ENCODE data around the gene PTMS.

PTMS gene

DNA sequence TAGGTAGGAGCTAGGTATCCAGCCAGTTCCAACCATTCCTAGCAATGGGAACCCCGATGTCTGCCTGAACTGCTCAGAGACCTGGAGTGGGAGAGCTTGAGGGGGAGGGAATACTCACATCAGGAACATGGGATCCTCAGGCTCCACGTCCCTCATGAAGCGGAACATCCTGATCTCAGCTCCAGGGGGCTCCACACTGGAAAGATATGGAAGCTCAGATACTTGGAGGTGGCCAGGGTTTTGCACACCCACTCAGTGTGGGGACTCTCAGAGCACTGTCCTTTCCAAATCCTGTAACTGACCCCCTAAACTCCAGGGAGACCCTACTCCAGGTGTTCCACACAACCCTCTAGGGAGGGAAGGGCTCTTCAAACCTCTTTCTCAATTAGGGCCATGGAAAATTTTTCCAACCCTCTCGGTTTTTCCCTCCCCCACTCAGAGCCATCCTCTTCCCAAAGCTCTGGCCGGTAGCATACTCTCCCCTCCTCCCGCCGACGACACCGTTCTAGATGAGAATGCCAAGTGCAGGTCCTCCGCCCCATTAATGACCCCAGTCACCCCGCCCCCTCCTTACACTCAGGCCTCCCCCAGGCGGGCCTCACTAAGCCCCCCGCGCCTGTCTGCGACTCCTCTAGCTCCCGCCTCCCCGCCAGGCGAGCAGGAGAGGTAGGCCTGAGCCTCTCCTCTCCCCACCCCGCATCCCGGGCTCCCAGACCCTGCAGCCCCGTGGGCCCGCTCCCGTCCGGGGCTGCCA lies 13.8 kb upstream of the PTMS start:
- no peak for DNase-seq (ENCODE audit: low spot score)

- peak; percentile 100 for DNase-seq (ENCODE audit: low spot score)
Observed at GRCh38 chr12:6752921-6753771, 13.0 kb upstream of the PTMS start, which contains the start of gene MLF2. MLF2 (minus strand) TSS chr12:6753141; CDS start chr12:6752334, 807 bp downstream.

DNA sequence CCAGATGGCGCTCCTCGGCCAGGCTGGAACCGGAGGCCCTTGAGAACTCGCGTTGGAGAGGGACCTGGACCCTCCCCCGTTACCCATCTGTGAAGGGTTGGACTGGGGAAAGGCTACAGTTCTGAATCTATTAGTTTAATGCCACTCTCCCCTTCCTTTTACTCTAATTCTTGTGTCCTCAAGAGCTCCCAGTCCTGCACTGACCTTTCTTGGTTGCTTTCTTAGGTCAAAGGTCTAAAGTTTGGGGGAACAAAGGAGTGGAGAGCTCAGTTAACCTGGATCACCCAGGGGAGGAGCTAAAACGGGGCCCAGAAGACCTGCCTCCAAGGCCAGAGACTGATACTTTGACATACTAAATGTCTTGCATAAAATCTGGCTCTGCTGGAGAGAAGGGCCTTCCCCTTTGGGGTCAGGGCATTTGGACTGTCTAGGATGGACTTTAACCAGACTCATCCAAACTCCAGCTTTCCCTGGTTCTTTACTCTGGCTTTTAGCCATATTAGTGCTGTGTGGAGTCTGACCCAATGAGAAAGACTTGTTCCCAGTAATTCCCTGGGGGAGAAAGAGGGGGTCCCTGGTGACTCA lies 12.3 kb upstream of the PTMS start:
- no peak for DNase-seq (ENCODE audit: low spot score)

DNA sequence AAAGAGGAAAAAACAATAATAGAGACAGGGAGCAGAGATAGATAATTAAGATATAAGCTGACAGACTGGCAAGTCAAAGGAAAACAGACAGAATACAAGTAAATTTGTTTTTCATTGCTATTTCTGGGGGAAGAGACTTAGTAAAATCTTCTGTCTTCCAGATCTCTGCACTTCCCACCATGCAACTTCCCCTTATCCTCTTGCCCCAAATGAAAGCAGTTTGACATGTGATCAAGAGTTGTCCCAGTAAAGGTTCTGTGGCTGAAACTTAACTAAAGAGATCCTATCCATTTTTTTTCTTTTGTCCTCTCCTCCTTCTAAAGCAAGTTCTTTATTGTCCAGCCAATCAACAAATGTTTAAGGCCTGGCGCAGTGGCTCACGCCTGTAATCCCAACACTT lies 11.8 kb upstream of the PTMS start:
- DNase-seq (ENCODE audit: low spot score) = no peak

DNA sequence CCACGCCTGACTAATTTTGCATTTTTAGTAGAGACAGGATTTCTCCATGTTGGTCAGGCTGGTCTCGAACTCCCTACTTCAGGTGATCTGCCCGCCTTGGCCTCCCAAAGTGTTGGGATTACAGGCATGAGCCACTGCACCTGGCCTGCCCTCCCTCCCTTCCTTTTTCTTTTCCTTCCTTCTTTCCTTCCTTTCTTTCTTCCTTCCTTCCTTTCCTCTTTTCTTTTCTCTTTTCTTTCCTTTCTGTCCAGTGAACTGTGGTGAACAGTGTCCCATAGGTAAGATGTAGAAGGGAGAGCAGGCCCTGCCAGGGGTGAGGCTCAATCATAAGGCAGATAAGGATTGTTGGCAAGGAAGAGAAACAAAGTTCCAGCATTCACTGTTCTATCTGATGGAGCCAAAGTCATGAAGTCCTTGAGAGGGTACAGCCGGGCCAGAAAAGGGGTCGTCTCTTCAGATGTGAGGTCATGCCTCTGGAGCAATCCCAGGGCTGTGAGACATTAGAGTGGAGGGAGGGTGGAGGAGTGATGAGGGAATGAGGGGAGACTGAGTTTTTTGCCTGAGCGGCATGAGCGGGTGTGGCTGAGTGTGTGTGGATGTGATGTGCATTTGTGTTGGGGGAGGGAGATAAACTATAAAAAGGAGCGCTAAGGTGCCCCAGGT lies 9.0 kb upstream of the PTMS start:
- DNase-seq (ENCODE audit: low spot score) = no peak

DNA sequence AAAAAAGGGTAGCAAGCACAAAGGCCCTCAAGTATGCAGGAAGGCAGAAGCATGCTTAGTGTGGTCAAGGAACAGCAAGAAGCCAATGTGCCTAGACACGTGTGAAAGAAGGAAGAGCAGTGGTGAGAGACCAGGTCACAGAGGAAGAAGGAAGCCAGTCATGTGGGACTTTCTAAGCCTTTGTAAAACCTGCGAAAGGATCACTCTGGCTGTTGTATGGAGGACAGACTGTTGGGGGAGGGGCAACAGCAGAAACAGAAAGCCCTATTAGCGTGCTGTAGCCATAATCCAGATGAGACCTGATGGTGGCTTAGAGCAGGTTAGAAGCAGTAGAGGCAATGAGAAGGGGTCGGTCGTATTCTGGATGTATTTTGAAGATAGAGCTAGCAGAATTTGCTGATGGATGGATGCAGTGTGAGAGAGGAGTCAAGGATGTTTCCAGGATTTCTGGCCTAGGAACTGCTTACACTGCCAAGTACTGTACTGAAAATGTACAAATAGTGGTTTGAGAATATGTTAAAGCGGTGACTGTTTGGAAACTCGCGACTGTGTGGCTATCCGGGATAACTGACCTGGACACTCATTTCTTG lies 7.6 kb upstream of the PTMS start:
- no peak for DNase-seq (ENCODE audit: low spot score)

GRCh38 chr12:6759741-6760140 lies 6.4 kb upstream of the PTMS start:
- DNase-seq (ENCODE audit: low spot score) = no peak

- no peak for DNase-seq (ENCODE audit: low spot score)
Observed at GRCh38 chr12:6763380-6763779, 2.8 kb upstream of the PTMS start.

GRCh38 chr12:6764011-6764828 lies 1.9 kb upstream of the PTMS start:
- DNase-seq (ENCODE audit: low spot score) = peak; percentile 100

DNA sequence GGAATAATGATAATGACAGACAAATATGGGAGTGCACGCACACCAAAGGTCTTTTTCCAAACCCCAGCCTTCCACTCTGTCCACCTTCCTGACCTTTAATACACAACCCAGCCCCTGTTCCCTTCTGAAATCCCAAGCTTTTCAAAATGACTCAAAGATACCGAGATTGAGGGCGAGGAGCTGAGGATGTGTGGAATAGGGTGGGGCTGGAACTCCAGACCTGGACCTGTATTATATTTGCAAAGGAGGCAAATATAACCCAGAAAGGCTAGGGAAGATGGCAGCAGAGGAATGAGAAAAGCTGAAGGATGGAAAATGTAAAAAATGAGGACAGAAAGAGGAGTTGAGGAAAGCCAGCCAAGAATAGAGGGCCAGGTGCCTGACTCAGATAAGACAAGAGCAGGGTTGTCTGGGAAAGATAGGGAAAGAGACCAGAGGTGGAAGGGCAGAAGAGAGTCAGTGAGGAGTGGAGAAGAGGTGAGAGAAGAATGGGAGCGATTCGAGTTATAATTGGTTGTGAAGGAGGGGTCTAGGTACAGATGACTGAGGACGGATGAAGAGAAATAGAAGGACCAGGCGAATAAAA lies 1.0 kb upstream of the PTMS start:
- DNase-seq (ENCODE audit: low spot score) = no peak

DNA sequence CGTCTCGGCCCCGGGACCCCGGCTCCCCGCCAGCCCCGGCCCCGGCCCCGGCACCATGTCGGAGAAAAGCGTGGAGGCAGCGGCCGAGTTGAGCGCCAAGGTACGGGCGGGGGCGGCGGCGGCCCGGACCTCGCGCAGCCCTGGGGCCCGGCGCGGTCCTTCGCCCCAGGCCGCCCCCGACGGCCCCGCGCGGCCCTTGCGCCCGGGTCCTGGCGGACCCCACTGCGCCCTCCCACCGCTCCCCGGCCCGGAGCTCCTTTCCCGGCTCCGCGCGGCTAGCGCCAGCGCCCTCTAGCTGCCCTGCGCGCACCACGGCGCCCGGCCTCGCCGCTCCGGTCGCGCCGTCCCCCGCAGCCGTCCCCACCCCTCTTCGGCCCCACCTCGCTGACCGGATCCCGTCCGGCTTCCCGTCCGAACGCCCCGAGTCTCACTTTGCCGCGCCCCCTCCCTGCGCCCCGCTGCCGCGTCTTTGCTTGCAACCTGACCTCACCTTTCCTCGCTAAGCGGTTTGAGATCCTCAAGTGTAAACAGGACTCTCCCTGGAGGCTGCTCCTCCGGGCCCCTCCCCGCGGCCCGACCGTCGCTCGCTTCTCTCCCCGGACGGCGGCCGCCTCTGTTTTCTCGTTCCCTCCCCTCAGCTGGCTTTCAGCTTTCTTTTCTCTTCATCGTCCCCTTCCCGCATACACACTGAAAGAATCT lies 637 bp downstream of the PTMS start:
- peak; percentile 87 for DNase-seq (ENCODE audit: low spot score)

DNA sequence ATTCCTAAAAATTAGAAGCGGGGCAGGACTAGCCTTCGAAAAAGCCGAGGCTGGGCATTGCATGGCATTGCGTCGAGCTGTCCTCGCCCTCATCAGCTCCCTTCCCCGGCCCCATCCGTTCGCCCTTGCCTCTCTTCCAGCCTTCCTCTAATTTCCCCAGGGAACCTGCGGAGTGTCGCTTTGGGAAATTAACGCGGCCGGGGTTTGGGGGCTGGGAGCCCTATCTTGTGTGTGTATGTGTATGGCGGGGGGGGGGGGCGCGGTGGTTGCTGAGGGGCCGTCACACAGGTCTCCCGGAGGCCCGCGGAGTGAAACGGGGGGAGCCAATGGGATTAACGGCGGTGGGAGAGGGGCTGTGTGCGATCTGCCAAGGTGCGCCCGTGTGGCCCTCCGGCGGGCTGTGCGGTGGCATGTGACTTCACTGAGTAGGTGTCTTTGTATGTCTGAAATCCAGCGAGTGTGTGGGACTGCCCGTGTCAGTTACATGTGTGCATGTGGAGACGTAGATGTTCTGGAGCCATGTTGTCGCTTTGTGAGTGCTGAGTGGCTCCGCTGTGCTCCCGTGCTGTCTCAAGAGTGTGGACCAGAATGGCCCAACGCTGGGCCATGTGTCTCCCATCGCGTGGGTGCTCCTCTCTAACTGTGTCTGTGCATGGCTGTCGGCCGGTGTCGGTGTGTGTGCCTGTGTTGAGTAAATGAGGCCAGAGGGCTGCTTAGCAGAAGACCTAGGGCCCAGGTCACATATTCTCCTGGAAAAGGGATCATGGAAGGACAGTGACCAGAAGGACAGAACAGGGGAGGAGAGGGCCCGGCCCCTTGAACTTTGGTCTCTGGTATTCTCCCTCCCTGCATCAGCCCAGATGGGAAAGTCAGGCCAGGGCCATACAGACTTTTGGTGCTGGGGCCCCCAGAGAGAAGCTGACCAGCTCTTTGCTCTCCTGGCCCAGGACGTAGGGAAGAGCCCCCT lies 1.5 kb downstream of the PTMS start:
- DNase-seq (ENCODE audit: low spot score) = no peak

DNA sequence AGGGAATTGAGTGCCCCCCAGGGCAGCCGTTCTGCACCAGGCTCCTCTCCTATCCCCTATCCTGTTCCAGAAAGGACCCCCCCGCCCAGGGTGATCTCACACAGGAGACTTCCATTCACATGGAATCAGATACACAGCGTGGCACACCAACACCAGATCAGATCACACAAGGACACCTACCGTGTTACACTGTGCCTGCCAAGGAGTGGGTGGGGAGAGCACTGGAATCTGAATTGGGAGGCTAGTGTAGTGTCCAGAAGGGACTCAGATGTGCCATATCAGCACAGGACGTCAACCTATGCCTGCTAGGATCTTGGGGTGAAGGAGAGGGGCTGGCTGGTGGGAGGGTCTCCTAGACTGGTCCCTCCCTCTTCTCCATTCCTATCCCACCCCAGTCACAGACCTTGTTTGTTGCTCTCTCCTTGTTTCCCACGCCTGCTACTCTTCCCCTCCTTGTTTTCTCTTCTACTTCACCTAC lies 2.3 kb downstream of the PTMS start:
- no peak for DNase-seq (ENCODE audit: low spot score)

DNA sequence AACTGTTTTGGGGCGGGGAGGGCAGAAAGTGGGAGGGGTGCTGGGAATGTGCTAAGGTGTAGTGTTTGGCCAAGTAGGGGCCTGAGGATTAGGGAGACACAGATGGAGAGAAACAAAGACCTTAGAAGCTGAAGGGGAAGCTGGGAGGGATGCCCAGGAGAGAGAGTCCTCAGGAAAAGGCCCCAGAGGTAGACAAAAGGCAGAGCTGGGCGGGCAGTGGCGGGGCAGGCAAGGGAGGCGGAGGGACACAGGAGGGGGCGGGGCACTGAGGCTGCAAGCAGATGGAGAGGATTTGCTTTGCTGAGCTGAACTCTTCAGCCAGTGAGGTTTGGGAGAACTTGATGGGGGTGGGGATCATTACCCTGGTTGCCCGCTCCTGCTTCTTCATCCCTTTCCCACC lies 2.8 kb downstream of the PTMS start:
- DNase-seq (ENCODE audit: low spot score) = peak; percentile 94

GRCh38 chr12:6769666-6770065 lies 3.5 kb downstream of the PTMS start:
- no peak for DNase-seq (ENCODE audit: low spot score)

DNA sequence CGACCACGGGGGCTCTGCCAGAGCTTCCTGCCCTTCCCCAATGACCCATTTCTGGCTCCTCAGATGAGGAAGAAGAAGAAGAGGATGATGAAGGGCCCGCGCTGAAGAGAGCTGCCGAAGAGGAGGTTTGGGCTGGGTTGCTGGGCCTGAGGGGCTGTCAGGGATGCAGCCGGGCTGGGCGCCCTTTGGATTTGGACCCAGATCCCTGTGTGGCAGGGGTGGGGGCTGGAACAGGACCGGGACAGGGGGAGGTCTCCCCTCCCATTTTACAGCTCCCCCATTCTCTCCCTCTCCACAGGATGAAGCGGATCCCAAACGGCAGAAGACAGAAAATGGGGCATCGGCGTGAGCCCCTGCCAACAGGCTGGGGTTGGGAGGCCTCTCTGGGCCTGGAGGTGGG lies 3.9 kb downstream of the PTMS start:
- DNase-seq (ENCODE audit: low spot score) = no peak

DNA sequence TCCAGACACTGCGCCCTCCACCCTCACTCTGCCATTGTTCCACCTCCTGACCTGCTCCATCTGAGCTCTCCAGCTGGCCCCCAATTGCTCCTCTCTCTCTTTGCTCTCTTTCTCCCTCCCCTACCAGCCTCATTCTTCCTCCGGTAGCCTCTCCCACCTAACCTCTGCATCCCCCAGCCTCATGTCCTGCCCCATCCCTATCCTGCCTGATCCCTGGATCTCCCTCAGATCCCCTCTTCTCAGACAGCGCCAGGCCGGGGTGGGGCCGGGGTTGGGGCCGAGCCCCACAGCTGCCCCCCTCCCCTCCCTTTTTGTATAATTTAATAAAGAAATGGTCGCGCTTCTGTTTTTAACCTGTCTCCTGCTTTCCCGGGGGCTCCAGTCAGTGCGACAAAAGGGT lies 4.4 kb downstream of the PTMS start:
- no peak for DNase-seq (ENCODE audit: low spot score)

- no peak for DNase-seq (ENCODE audit: low spot score)
Observed at GRCh38 chr12:6771091-6771495, 4.9 kb downstream of the PTMS start.
